ENCODE data around the gene ATP6V0E1.

DNA sequence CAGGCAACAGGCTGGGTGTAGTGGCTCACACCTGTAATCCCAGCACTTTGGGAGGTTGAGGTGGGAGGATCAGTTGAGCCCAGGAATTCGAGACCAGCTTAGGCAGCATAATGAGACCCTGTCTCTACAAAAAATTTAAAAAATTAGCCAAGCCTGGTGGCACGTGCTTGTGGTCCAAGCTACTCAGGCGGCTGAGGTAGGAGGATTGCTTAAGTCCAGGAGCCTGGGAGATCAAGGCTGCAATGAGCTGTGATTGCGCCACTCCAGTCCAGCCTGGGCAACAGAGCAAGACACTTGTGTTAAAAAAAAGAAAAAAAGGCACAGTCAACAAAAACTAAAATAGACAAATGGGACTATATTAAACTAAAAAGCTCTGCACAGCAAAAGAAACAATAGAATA, 29.3 kb downstream of the ATP6V0E1 start:
- TF ChIP-seq, protein P1, sequence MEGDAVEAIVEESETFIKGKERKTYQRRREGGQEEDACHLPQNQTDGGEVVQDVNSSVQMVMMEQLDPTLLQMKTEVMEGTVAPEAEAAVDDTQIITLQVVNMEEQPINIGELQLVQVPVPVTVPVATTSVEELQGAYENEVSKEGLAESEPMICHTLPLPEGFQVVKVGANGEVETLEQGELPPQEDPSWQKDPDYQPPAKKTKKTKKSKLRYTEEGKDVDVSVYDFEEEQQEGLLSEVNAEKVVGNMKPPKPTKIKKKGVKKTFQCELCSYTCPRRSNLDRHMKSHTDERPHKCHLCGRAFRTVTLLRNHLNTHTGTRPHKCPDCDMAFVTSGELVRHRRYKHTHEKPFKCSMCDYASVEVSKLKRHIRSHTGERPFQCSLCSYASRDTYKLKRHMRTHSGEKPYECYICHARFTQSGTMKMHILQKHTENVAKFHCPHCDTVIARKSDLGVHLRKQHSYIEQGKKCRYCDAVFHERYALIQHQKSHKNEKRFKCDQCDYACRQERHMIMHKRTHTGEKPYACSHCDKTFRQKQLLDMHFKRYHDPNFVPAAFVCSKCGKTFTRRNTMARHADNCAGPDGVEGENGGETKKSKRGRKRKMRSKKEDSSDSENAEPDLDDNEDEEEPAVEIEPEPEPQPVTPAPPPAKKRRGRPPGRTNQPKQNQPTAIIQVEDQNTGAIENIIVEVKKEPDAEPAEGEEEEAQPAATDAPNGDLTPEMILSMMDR (conservative IDR thresholded peaks at IDR 0.05; ENCODE audit: low read length) = no peak
- TF ChIP-seq EZH2phosphoT487 (IDR thresholded peaks at IDR 0.05; ENCODE audit: borderline replicate concordance) = no peak

All from Loucy (cell line).